Neuron (in vitro differentiated cells): ENCODE measurements around the gene APOC4.

Source experiments
- H2AFZ ChIP-seq: one replicate; pipeline ENCODE4 v1.6.1; 2013; ENCODE audit warnings: low read depth, mild to moderate bottlenecking, inconsistent platforms, low read length, moderate library complexity
- H3K27me3 ChIP-seq: one replicate; pipeline ENCODE4 v1.6.1; 2013; ENCODE audit warnings: low read length; ENCODE audit not compliant: insufficient read depth
- H3K36me3 ChIP-seq: one replicate; pipeline ENCODE4 v1.6.1; 2013; ENCODE audit warnings: low read length; ENCODE audit not compliant: insufficient read depth
- H3K4me1 ChIP-seq: one replicate; pipeline ENCODE4 v1.6.1; 2013; ENCODE audit warnings: low read length; ENCODE audit not compliant: insufficient read depth
- H3K4me3 ChIP-seq: 2 replicates; pipeline ENCODE4 v1.5.1; 2013; ENCODE audit warnings: mild to moderate bottlenecking, low read length, moderate library complexity
- H3K9me3 ChIP-seq: one replicate; pipeline ENCODE4 v1.6.1; 2013; ENCODE audit warnings: low read length

APOC4 gene

GRCh38 chr19:44942067-44942571 is at the start of gene APOC4:
TSS of gene APOC4 (plus strand) at chr19:44942237. CDS start at chr19:44942278, 41 bp downstream.
- Histone ChIP-seq H2AFZ (no peak within 1 kb of the TSS), H3K36me3 (no peaks in the 10 kb centered on the region), H3K4me3 (no peak within 1 kb of the TSS), H3K4me1 (no peaks in the 10 kb centered on the region), H3K27me3 (no peaks in the 10 kb centered on the region), H3K9me3 (no peaks in the 10 kb centered on the region)

- Histone ChIP-seq H3K27me3 (no peaks in the 10 kb centered on the region), H3K36me3 (peaks cover 50% of the 10 kb centered on the region), H3K9me3 (no peaks in the 10 kb centered on the region), H3K4me1 (peaks cover 10% of the 10 kb centered on the region), H2AFZ (no peak overlapping the region), H3K4me3 (no peak overlapping the region)
These were observed 49.1 kb upstream of the APOC4 start for GRCh38 chr19:44892932-44893331.

DNA sequence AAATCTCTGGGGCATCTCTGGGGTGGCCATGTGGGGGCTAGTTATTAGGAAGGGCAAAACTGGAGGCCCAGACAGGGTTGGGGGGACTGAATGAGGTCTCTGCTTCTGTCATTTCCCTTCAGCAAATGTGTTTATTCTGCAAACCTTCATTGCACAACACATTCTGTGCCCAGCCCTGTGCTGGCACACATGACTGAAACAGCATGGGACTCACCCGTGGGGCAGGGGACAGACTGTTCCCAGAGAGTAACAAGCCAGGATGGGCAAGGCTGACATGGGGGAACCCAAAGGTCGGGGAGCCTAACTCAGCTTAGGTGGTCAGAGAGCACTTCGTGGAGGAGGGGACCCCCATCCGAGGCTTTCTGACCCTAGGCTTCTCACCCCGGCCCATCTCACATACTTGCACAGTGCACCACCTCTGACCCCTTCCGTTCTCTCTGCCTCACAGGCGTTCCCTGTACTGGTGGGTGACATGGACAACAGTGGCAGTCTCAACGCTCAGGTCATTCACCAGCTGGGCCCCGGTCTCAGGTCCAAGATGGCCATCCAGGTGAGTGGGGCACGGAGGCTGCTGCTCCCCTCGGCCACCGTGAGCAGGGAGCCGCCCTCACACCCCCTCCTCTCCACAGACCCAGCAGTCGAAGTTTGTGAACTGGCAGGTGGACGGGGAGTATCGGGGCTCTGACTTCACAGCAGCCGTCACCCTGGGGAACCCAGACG is 48.5 kb upstream of the APOC4 start:
- peaks cover 48% of the 10 kb centered on the region for H3K36me3 ChIP-seq
- no peaks in the 10 kb centered on the region for H3K9me3 ChIP-seq
- H3K27me3 ChIP-seq, result no peaks in the 10 kb centered on the region
- no peak overlapping the region for H3K4me3 ChIP-seq
- no peak overlapping the region for H2AFZ ChIP-seq
- H3K4me1 ChIP-seq, result peaks cover 10% of the 10 kb centered on the region

DNA sequence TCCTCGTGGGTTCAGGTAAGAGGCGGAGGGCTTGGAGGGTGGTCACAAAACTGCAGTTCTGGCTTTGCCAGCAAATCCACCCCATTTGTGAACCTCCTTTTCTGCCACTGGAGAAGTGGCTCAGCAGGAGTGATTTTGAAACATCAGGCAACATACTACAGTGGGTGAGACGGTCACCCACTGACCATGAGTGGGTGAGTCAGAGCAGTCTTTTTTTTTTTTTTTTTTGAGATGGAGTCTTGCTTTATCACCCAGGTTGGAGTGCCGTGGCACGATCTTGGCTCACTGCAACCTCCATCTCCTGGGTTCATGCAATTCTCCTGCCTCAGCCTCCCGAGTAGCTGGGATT is 48.0 kb upstream of the APOC4 start:
- peaks cover 48% of the 10 kb centered on the region for H3K36me3 ChIP-seq
- H3K4me1 ChIP-seq, result peaks cover 10% of the 10 kb centered on the region
- no peak overlapping the region for H3K4me3 ChIP-seq
- no peaks in the 10 kb centered on the region for H3K27me3 ChIP-seq
- H2AFZ ChIP-seq, result no peak overlapping the region
- H3K9me3 ChIP-seq, result no peaks in the 10 kb centered on the region

DNA sequence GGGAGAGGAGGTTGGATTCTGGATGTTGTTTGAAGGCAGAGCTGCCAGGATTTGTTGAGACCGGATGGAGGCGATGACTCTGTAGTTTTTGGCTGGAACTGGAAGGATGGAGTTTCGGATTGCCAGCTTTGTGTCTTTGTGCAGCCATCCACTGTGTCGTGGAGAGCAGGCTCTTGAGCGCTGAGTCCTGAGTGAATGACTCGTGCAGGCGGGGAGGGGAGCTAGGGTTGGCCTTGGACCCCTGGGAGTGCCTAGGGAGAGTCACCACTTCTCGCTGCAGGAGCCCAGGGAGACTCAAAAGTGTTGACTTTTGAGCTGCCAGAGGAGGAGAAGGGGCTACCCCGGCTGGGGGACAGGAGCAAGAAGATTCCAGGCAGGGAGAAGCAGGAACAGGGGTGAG is 47.1 kb upstream of the APOC4 start:
- H3K27me3 ChIP-seq, result no peaks in the 10 kb centered on the region
- peaks cover 51% of the 10 kb centered on the region for H3K36me3 ChIP-seq
- no peaks in the 10 kb centered on the region for H3K9me3 ChIP-seq
- H3K4me3 ChIP-seq, result no peak overlapping the region
- H2AFZ ChIP-seq, result no peak overlapping the region
- H3K4me1 ChIP-seq, result peaks cover 10% of the 10 kb centered on the region

- H3K36me3 ChIP-seq, result peaks cover 72% of the 10 kb centered on the region
- no peaks in the 10 kb centered on the region for H3K27me3 ChIP-seq
- H3K4me3 ChIP-seq, result no peak overlapping the region
- no peak overlapping the region for H2AFZ ChIP-seq
- H3K9me3 ChIP-seq, result no peaks in the 10 kb centered on the region
- no peaks in the 10 kb centered on the region for H3K4me1 ChIP-seq
These were observed 44.2 kb upstream of the APOC4 start for GRCh38 chr19:44897835-44898234.

GRCh38 chr19:44900328-44901244 is 41.5 kb upstream of the APOC4 start:
- no peak overlapping the region for H3K4me3 ChIP-seq
- H2AFZ ChIP-seq, result no peak overlapping the region
- peaks cover 3% of the 10 kb centered on the region for H3K4me1 ChIP-seq
- H3K36me3 ChIP-seq, result peaks cover 51% of the 10 kb centered on the region
- no peaks in the 10 kb centered on the region for H3K27me3 ChIP-seq
- H3K9me3 ChIP-seq, result no peaks in the 10 kb centered on the region

DNA sequence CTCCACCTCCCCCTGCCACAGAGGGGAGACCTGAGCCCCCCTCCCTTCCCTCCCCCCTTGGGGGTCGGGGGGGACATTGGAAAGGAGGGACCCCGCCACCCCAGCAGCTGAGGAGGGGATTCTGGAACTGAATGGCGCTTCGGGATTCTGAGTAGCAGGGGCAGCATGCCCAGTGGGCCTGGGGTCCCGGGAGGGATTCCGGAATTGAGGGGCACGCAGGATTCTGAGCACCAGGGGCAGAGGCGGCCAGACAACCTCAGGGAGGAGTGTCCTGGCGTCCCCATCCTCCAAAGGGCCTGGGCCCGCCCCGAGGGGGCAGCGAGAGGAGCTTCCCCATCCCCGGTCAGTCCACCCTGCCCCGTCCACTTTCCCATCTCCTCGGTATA is 38.8 kb upstream of the APOC4 start:
- Histone ChIP-seq H2AFZ (no peak overlapping the region), H3K4me3 (no peak overlapping the region), H3K27me3 (no peaks in the 10 kb centered on the region), H3K4me1 (peaks cover 6% of the 10 kb centered on the region), H3K9me3 (no peaks in the 10 kb centered on the region), H3K36me3 (peaks cover 30% of the 10 kb centered on the region)

- H3K27me3 ChIP-seq, result no peaks in the 10 kb centered on the region
- H3K4me3 ChIP-seq, result no peak overlapping the region
- H3K9me3 ChIP-seq, result no peaks in the 10 kb centered on the region
- H2AFZ ChIP-seq, result no peak overlapping the region
- H3K36me3 ChIP-seq, result peaks cover 30% of the 10 kb centered on the region
- peaks cover 6% of the 10 kb centered on the region for H3K4me1 ChIP-seq
These were observed 38.2 kb upstream of the APOC4 start for GRCh38 chr19:44903602-44904425.

GRCh38 chr19:44904426-44904994 is 37.5 kb upstream of the APOC4 start:
- Histone ChIP-seq H3K9me3 (no peaks in the 10 kb centered on the region), H2AFZ (no peak overlapping the region), H3K36me3 (peaks cover 30% of the 10 kb centered on the region), H3K4me1 (peaks cover 6% of the 10 kb centered on the region), H3K27me3 (no peaks in the 10 kb centered on the region), H3K4me3 (no peak overlapping the region)

- Histone ChIP-seq H2AFZ (no peak within 1 kb of the TSS), H3K27me3 (no peaks in the 10 kb centered on the region), H3K36me3 (peaks cover 21% of the 10 kb centered on the region), H3K9me3 (no peaks in the 10 kb centered on the region), H3K4me3 (no peak within 1 kb of the TSS), H3K4me1 (peaks cover 6% of the 10 kb centered on the region)
These were observed 36.4 kb upstream of the APOC4 start, which contains the start of gene APOE for GRCh38 chr19:44905437-44906160. TSS of gene APOE (plus strand) at chr19:44905796. CDS start at chr19:44906625, 829 bp downstream.

- Histone ChIP-seq H2AFZ (no peak overlapping the region), H3K36me3 (peaks cover 4% of the 10 kb centered on the region), H3K27me3 (no peaks in the 10 kb centered on the region), H3K9me3 (no peaks in the 10 kb centered on the region), H3K4me3 (no peak overlapping the region), H3K4me1 (peaks cover 6% of the 10 kb centered on the region)
These were observed 34.4 kb upstream of the APOC4 start for GRCh38 chr19:44907613-44908012.
